Loucy (cell line): ENCODE measurements around the gene SUN1.
"Not testable (repeated sequence)": the region's sequence is repeated elsewhere in the genome, so short reads cannot be mapped to it uniquely, and the experiment has no call there.

Experiments used
- H2AFZ ChIP-seq: fragments of 200-600 bp; sonication (generic); 2 replicates; pipeline ENCODE4 v1.6.0; 2016; ENCODE audit warnings: antibody characterized with exemption, mild to moderate bottlenecking, low read length, moderate library complexity
- H3F3A ChIP-seq: fragments of 200-600 bp; 2 replicates; pipeline ENCODE4 v1.6.0; 2016; ENCODE audit warnings: antibody characterized with exemption, low read depth, mild to moderate bottlenecking
- H3K27me3 ChIP-seq: fragments of 200-600 bp; sonication (generic); 2 replicates; pipeline ENCODE4 v1.6.1; 2014; ENCODE audit warnings: low read length, mild to moderate bottlenecking; ENCODE audit not compliant: insufficient read depth, poor library complexity, severe bottlenecking
- H3K36me3 ChIP-seq: fragments of 200-600 bp; sonication (generic); 2 replicates; pipeline ENCODE4 v1.6.1; 2016; ENCODE audit warnings: low read length; ENCODE audit not compliant: insufficient read depth
- H3K4me1 ChIP-seq: fragments of 200-600 bp; sonication (generic); 2 replicates; pipeline ENCODE4 v1.5.1; 2014; ENCODE audit warnings: low read length, mild to moderate bottlenecking; ENCODE audit not compliant: insufficient read depth, poor library complexity, severe bottlenecking
- H3K4me2 ChIP-seq: fragments of 200-600 bp; sonication (generic); 2 replicates; pipeline ENCODE4 v1.6.0; 2014; ENCODE audit warnings: antibody characterized with exemption, low read length, low read depth, mild to moderate bottlenecking; ENCODE audit not compliant: poor library complexity, severe bottlenecking
- H3K4me3 ChIP-seq: fragments of 200-600 bp; sonication (generic); 2 replicates; pipeline ENCODE4 v1.5.1; 2014; ENCODE audit warnings: low read length, mild to moderate bottlenecking, mixed read lengths; ENCODE audit not compliant: poor library complexity, severe bottlenecking
- H3K79me2 ChIP-seq: fragments of 200-600 bp; sonication (generic); 2 replicates; pipeline ENCODE4 v1.6.1; 2014; ENCODE audit warnings: low read length; ENCODE audit not compliant: insufficient read depth
- H3K9ac ChIP-seq: fragments of 200-600 bp; sonication (generic); 2 replicates; pipeline ENCODE4 v1.6.0; 2014; ENCODE audit warnings: mild to moderate bottlenecking, low read depth, low read length, moderate library complexity; ENCODE audit not compliant: poor library complexity, severe bottlenecking
- H3K9me2 ChIP-seq: fragments of 200-600 bp; sonication (generic); replicated peaks from 2 replicates; pipeline ENCODE4 v1.6.1; 2016; ENCODE audit warnings: low read depth, low read length, mixed read lengths
- H3K9me3 ChIP-seq: fragments of 200-600 bp; sonication (generic); 2 replicates; pipeline ENCODE4 v1.6.1; 2014; ENCODE audit warnings: mild to moderate bottlenecking, antibody characterized with exemption, low read length, low read depth; ENCODE audit not compliant: insufficient read depth
- H4K20me1 ChIP-seq: fragments of 200-600 bp; sonication (generic); 2 replicates; pipeline ENCODE4 v1.6.0; 2014; ENCODE audit warnings: antibody characterized with exemption, low read length, mild to moderate bottlenecking; ENCODE audit not compliant: insufficient read depth, poor library complexity, severe bottlenecking
- CTCF ChIP-seq: fragments of 200-600 bp; sonication (generic); conservative IDR thresholded peaks from 2 replicates; pipeline ENCODE4 v1.5.1; 2014; ENCODE audit warnings: mild to moderate bottlenecking, antibody characterized with exemption, low read length
- EZH2phosphoT487 ChIP-seq: fragments of 200-600 bp; IDR thresholded peaks from 2 replicates; pipeline ENCODE4 v1.6.1; 2018; ENCODE audit warnings: antibody characterized with exemption, mild to moderate bottlenecking, moderate library complexity, borderline replicate concordance

Gene SUN1

DNA sequence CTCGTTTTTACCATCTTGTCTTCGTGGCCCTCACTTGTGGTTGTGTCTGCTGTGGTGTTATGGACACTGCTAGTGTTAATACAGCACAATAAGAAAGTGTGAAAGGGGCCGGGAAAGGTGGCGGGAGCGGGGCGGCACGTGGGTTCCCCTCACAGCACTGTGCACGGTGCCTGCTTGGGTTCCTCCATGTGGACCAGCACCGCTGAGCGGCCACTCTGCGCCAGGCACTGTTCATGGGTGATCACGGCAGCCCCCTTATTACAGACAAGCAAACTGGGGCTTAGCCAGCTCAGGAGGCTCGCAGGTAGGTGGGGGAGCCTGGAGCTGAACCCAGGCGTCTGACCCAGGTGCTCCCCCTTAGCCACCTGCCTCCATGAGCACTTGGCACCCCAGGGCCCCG, 12.2 kb downstream of the SUN1 start:
- no peaks in the 10 kb centered on the region for H3F3A ChIP-seq
- H3K4me3 ChIP-seq, result no peak overlapping the region
- no peak overlapping the region for H3K9ac ChIP-seq
- no peaks in the 10 kb centered on the region for H3K4me1 ChIP-seq
- TF ChIP-seq CTCF (no peak), EZH2phosphoT487 (no peak)
- H4K20me1 ChIP-seq, result no peaks in the 10 kb centered on the region
- H3K79me2 ChIP-seq, result no peaks in the 10 kb centered on the region
- no peaks in the 10 kb centered on the region for H3K9me2 ChIP-seq
- no peaks in the 10 kb centered on the region for H3K9me3 ChIP-seq
- H3K36me3 ChIP-seq, result peaks cover 56% of the 10 kb centered on the region; the same call in 1 of the 2 replicates
- no peak overlapping the region for H3K4me2 ChIP-seq
- H3K27me3 ChIP-seq, result no peaks in the 10 kb centered on the region
- H2AFZ ChIP-seq, result no peak overlapping the region

DNA sequence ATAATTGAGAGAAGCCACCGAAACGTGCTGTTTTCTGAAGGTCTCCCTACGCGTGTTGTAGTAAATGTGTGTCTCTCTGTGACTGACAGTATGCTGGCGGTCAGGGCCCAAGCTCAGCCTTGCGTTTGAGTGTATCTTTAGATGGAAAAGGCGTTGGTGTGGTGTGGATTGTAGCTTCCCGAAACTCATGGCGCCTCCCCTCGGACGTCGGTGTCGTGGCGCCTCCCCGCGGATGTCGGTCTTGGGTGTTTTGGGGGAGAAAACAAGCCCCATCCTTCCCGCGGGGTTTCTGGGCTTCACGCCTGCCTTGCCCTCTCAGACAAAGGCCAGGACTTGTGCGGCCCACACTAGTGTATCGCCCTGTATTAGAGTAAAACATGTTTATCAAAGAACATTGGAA, 12.8 kb downstream of the SUN1 start:
- no peaks in the 10 kb centered on the region for H4K20me1 ChIP-seq
- no peak overlapping the region for H3K4me3 ChIP-seq
- H2AFZ ChIP-seq, result no peak overlapping the region
- no peaks in the 10 kb centered on the region for H3K9me3 ChIP-seq
- no peak overlapping the region for H3K4me2 ChIP-seq
- no peaks in the 10 kb centered on the region for H3F3A ChIP-seq
- H3K9me2 ChIP-seq, result no peaks in the 10 kb centered on the region
- TF ChIP-seq CTCF (no peak), EZH2phosphoT487 (no peak)
- H3K4me1 ChIP-seq, result no peaks in the 10 kb centered on the region
- no peaks in the 10 kb centered on the region for H3K79me2 ChIP-seq
- no peaks in the 10 kb centered on the region for H3K27me3 ChIP-seq
- H3K9ac ChIP-seq, result no peak overlapping the region
- H3K36me3 ChIP-seq, result peaks cover 56% of the 10 kb centered on the region; the same call in 1 of the 2 replicates

GRCh38 chr7:845731-846130, 13.5 kb downstream of the SUN1 start:
- Histone ChIP-seq H3K9ac (no peak overlapping the region), H3K79me2 (no peaks in the 10 kb centered on the region), H3K4me2 (no peak overlapping the region), H3F3A (no peaks in the 10 kb centered on the region), H4K20me1 (no peaks in the 10 kb centered on the region), H3K27me3 (no peaks in the 10 kb centered on the region), H3K4me1 (no peaks in the 10 kb centered on the region), H3K9me3 (no peaks in the 10 kb centered on the region), H3K36me3 (peaks cover 52% of the 10 kb centered on the region; the same call in 1 of the 2 replicates), H3K9me2 (no peaks in the 10 kb centered on the region), H3K4me3 (no peak overlapping the region), H2AFZ (no peak overlapping the region)
- no peak for TF ChIP-seq EZH2phosphoT487
- no peak for TF ChIP-seq CTCF

DNA sequence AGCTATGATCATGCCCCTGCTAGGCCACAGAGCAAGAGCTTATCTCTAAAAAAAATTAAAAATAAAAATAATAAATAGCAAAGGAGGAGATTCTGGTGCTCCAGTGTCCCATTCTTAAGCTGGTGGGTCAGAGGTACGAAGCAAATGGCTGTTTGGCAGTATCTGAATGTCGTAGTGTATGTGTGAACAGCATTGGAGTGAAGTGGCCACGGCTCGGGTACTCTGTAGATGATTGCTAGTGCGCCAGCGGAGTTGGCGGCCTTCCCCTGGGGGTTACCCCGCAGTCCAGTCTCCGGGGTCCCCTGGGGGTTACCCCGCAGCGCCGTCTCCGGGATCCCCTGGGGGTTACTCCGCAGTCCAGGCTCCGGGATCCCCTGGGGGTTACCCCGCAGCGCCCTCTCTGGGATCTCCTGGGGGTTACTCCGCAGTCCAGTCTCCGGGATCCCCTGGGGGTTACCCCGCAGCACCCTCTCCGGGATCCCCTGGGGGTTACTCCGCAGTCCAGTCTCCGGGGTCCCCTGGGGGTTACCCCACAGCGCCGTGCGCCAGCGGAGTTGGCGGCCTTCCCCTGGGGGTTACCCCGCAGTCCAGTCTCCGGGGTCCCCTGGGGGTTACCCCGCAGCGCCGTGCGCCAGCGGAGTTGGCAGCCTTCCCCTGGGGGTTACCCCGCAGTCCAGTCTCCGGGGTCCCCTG, 14.8 kb downstream of the SUN1 start:
- H3K9me2 ChIP-seq, H3K4me1 ChIP-seq, H3F3A ChIP-seq, H4K20me1 ChIP-seq, H3K4me3 ChIP-seq, H3K4me2 ChIP-seq, H3K9me3 ChIP-seq, H3K79me2 ChIP-seq, H3K27me3 ChIP-seq, H2AFZ ChIP-seq, H3K9ac ChIP-seq: not testable (repeated sequence)
- peaks cover 61% of the 10 kb centered on the region; the same call in 1 of the 2 replicates for H3K36me3 ChIP-seq

GRCh38 chr7:847728-848127, 15.5 kb downstream of the SUN1 start:
- not testable (repeated sequence) for H3K9me3 ChIP-seq, H3K9ac ChIP-seq, H3K27me3 ChIP-seq, H3K4me3 ChIP-seq, H3K9me2 ChIP-seq, H3K4me2 ChIP-seq, H3F3A ChIP-seq, H3K79me2 ChIP-seq, H3K4me1 ChIP-seq, H4K20me1 ChIP-seq, H2AFZ ChIP-seq
- H3K36me3 ChIP-seq, result peaks cover 61% of the 10 kb centered on the region; the same call in 1 of the 2 replicates
